CD14-positive monocyte (primary cell): ENCODE measurements around the gene PAQR5. TPM values are rescaled to one million over a fixed set of nuclear protein-coding genes. Genes with fewer than 3 reads are reported as not detected.

Source experiments
- DNase-seq, 3 donors: peaks; one replicate each; pipeline ENCODE4 v3.0.0-alpha.2; 2011 to 2022
- H2AFZ ChIP-seq: 2 replicates; pipeline ENCODE4 v1.6.0; 2012; ENCODE audit warnings: mild to moderate bottlenecking, low read depth, low read length, inconsistent platforms; ENCODE audit not compliant: insufficient read depth, poor library complexity, severe bottlenecking
- H3K27ac ChIP-seq, 2 donors: 1 replicate in 1 of 2; 2 replicates in 1 of 2; pipeline ENCODE4 v1.5.1; 2012 to 2013; ENCODE audit warnings: low read length in 2 of 2, control low read depth in 1 of 2, inconsistent platforms in 1 of 2, low read depth in 1 of 2, mild to moderate bottlenecking in 1 of 2
- H3K27me3 ChIP-seq, 2 donors: one replicate each; pipeline versions ENCODE4 v1.6.0 to v1.6.1; 2011 to 2013; ENCODE audit warnings: low read length in 2 of 2; ENCODE audit not compliant: control insufficient read depth in 2 of 2, insufficient read depth in 2 of 2
- H3K36me3 ChIP-seq, 2 donors: replicated peaks in 1 of 2; 1 replicate in 1 of 2; 2 replicates in 1 of 2; pipeline versions ENCODE4 v1.5.1 to v1.6.1; 2012 to 2013; ENCODE audit warnings: low read length in 2 of 2, control low read depth in 1 of 2, inconsistent platforms in 1 of 2, mild to moderate bottlenecking in 1 of 2; ENCODE audit not compliant: insufficient read depth in 2 of 2, control insufficient read depth in 1 of 2
- H3K4me1 ChIP-seq, 2 donors: 1 replicate in 1 of 2; 2 replicates in 1 of 2; pipeline versions ENCODE4 v1.5.1 to v1.6.1; 2012 to 2013; ENCODE audit warnings: low read length in 2 of 2, control low read depth in 1 of 2, inconsistent platforms in 1 of 2, mild to moderate bottlenecking in 1 of 2, moderate library complexity in 1 of 2; ENCODE audit not compliant: insufficient read depth in 2 of 2, control insufficient read depth in 1 of 2
- H3K4me2 ChIP-seq: replicated peaks from 2 replicates; pipeline ENCODE3; 2012; ENCODE audit warnings: low read length, moderate library complexity, mild to moderate bottlenecking; ENCODE audit not compliant: poor library complexity, severe bottlenecking; ENCODE audit errors: extremely low read depth
- H3K4me3 ChIP-seq, 3 experiments: fragments of 200-600 bp in 1 of 3; sonication (generic) in 1 of 3; replicated peaks in 1 of 3; 1 replicate in 2 of 3; 2 replicates in 1 of 3; pipeline ENCODE4 v1.5.1; 2011 to 2013; ENCODE audit warnings: low read length in 3 of 3, mild to moderate bottlenecking in 3 of 3, control low read depth in 2 of 3, low read depth in 2 of 3, inconsistent platforms in 1 of 3, moderate library complexity in 1 of 3
- H3K79me2 ChIP-seq: 2 replicates; pipeline ENCODE4 v1.6.0; 2012; ENCODE audit warnings: mild to moderate bottlenecking, control low read depth, inconsistent platforms, low read length, moderate library complexity; ENCODE audit not compliant: insufficient read depth
- H3K9ac ChIP-seq: 2 replicates; pipeline ENCODE4 v1.6.0; 2017; ENCODE audit warnings: low read length, mild to moderate bottlenecking; ENCODE audit not compliant: insufficient read depth, poor library complexity, severe bottlenecking
- H3K9me3 ChIP-seq, 2 donors: replicated peaks in 1 of 2; 1 replicate in 1 of 2; 2 replicates in 1 of 2; pipeline versions ENCODE4 v1.5.1 to v1.6.1; 2012 to 2013; ENCODE audit warnings: low read length in 2 of 2, control low read depth in 1 of 2; ENCODE audit not compliant: control insufficient read depth in 1 of 2, insufficient read depth in 1 of 2
- H4K20me1 ChIP-seq: 2 replicates; pipeline ENCODE4 v1.6.0; 2012; ENCODE audit warnings: mild to moderate bottlenecking, low read length, control low read depth, moderate library complexity; ENCODE audit not compliant: insufficient read depth
- H3K27ac Mint-ChIP-seq, 7 donors: one replicate each; pipeline ENCODE4 v1.8.0; 2020; ENCODE audit warnings: mild to moderate bottlenecking in 7 of 7, mixed read lengths in 7 of 7, moderate library complexity in 6 of 7, inconsistent platforms in 2 of 7
- H3K27me3 Mint-ChIP-seq, 3 donors: one replicate each; pipeline ENCODE4 v1.8.0; 2021 to 2022; ENCODE audit warnings: low read depth in 3 of 3, mild to moderate bottlenecking in 3 of 3, mixed read lengths in 3 of 3, moderate library complexity in 3 of 3, inconsistent platforms in 1 of 3
- H3K36me3 Mint-ChIP-seq, 2 donors: one replicate each; pipeline ENCODE4 v1.8.0; 2020; ENCODE audit warnings: mixed read lengths in 2 of 2, inconsistent platforms in 1 of 2, mild to moderate bottlenecking in 1 of 2
- H3K4me1 Mint-ChIP-seq: one replicate; pipeline ENCODE4 v1.8.0; 2020; ENCODE audit warnings: mild to moderate bottlenecking, mixed read lengths
- H3K4me3 Mint-ChIP-seq, 2 donors: one replicate each; pipeline ENCODE4 v1.8.0; 2020; ENCODE audit warnings: mild to moderate bottlenecking in 2 of 2, mixed read lengths in 2 of 2, moderate library complexity in 1 of 2
- H3K9me3 Mint-ChIP-seq, 7 donors: one replicate each; pipeline ENCODE4 v1.8.0; 2020 to 2022; ENCODE audit warnings: mixed read lengths in 7 of 7, mild to moderate bottlenecking in 6 of 7, moderate library complexity in 6 of 7, inconsistent platforms in 2 of 7
- CTCF ChIP-seq: fragments of 200-600 bp; IDR thresholded peaks from one replicate; pipeline ENCODE4 v1.8.0; 2022; ENCODE audit warnings: antibody characterized with exemption, mild to moderate bottlenecking
- WGBS: methylation state at CpG from one replicate; pipeline ENCODE4 v1.1.5; 2013; ENCODE audit warnings: missing lambda C conversion rate; ENCODE audit not compliant: insufficient coverage; 5-methylcytosine and 5-hydroxymethylcytosine counted together
- intact Hi-C, 2 donors: fragments of 100-400 bp; cut with micrococcal nuclease; formaldehyde crosslinking; loops; one replicate each; pipeline versions ENCODE4 v1.15.0 to v1.15.1; 2023
- polyA plus RNA-seq, 3 donors: library from polyadenylated mRNA; depleted of rRNA in 1 of 3; unstranded in 2 of 3; stranded (reverse) in 1 of 3; fragments of 300-500 nt in 2 of 3; fragments of >200 nt in 1 of 3; fragmentation: Illumina TruSeq in 2 of 3; gene quantifications; 1 replicate in 2 of 3; 2 replicates in 1 of 3; pipeline ENCODE4 v1.2.3, GENCODE V29; 2012 to 2021

PAQR5 gene
- polyA plus RNA-seq, 3 donors, result not detected

- no peak for DNase-seq
- Mint-ChIP-seq H3K27me3 (peaks cover 0 to 2% (median 1%) of the 10 kb centered on the region in 3 donors), H3K4me1 (peaks cover 9% of the 10 kb centered on the region), H3K4me3 (peak overlapping the region in 1 of 2 donors; percentile 42), H3K36me3 (no peaks in the 10 kb centered on the region), H3K9me3 (peaks cover 0 to 6% (median 0%) of the 10 kb centered on the region in 7 donors), H3K27ac (peak overlapping the region in 1 of 7 donors; percentile 23)
- Histone ChIP-seq H3K4me2 (no peak overlapping the region), H4K20me1 (no peaks in the 10 kb centered on the region), H3K4me1 (peaks cover 0 to 5% of the 10 kb centered on the region in 2 donors), H2AFZ (no peak overlapping the region), H3K9ac (no peak overlapping the region), H3K36me3 (no peaks in the 10 kb centered on the region), H3K27me3 (no peaks in the 10 kb centered on the region), H3K9me3 (no peaks in the 10 kb centered on the region), H3K4me3 (no peak overlapping the region), H3K79me2 (no peaks in the 10 kb centered on the region), H3K27ac (no peak overlapping the region)
- intact Hi-C loops, result no loop called here
- WGBS, result 17% methylated on average over 1 of the region's 7 CpGs
- TF ChIP-seq CTCF, result no peak
Observed at GRCh38 chr15:69340243-69340900, 41.7 kb downstream of the PAQR5 start.

- WGBS, result 100% methylated on average over 2 of the region's 3 CpGs
- DNase-seq, result no peak
- Histone ChIP-seq H4K20me1 (no peaks in the 10 kb centered on the region), H3K9me3 (no peaks in the 10 kb centered on the region), H3K36me3 (no peaks in the 10 kb centered on the region), H3K79me2 (no peaks in the 10 kb centered on the region), H3K27ac (no peak overlapping the region), H3K4me1 (peaks cover 0 to 5% of the 10 kb centered on the region in 2 donors), H3K4me2 (no peak overlapping the region), H3K9ac (no peak overlapping the region), H3K27me3 (no peaks in the 10 kb centered on the region), H3K4me3 (no peak overlapping the region), H2AFZ (no peak overlapping the region)
- Mint-ChIP-seq H3K27me3 (peaks cover 0 to 2% (median 1%) of the 10 kb centered on the region in 3 donors), H3K36me3 (no peaks in the 10 kb centered on the region), H3K9me3 (peaks cover 0 to 3% (median 0%) of the 10 kb centered on the region in 7 donors), H3K27ac (no peak overlapping the region), H3K4me1 (peaks cover 9% of the 10 kb centered on the region), H3K4me3 (no peak overlapping the region)
- no peak for TF ChIP-seq CTCF
- intact Hi-C loops, result no loop called here
Observed at GRCh38 chr15:69341356-69341755, 42.6 kb downstream of the PAQR5 start.
